Measurements from ENCODE around the gene SLC17A7.

The SLC17A7 gene

GRCh38 chr19:49427855-49428546, 13.3 kb downstream of the SLC17A7 start:
- no peak for DNase-seq (ENCODE audit: low read depth)

GRCh38 chr19:49427339-49427738, 14.0 kb downstream of the SLC17A7 start:
- DNase-seq (ENCODE audit: low read depth): no peak

- no peak for DNase-seq (ENCODE audit: low read depth)
These were observed 15.3 kb downstream of the SLC17A7 start for GRCh38 chr19:49425922-49426592.

- no peak for DNase-seq (ENCODE audit: low read depth)
These were observed 16.1 kb downstream of the SLC17A7 start, which contains the start of gene GFY for GRCh38 chr19:49425178-49425577. Gene GFY (plus strand): TSS chr19:49425388. CDS start chr19:49426431, 1,043 bp downstream.

GRCh38 chr19:49423985-49424303, 17.4 kb downstream of the SLC17A7 start:
- DNase-seq (ENCODE audit: low read depth): no peak

GRCh38 chr19:49423071-49423984, 18.0 kb downstream of the SLC17A7 start, which contains the start of gene PTH2:
Gene PTH2 (minus strand): TSS chr19:49423441. CDS start chr19:49423339, 102 bp downstream.
- DNase-seq (ENCODE audit: low read depth): no peak

GRCh38 chr19:49422407-49423070, 18.8 kb downstream of the SLC17A7 start:
- DNase-seq (ENCODE audit: low read depth): no peak

GRCh38 chr19:49421878-49422202, 19.5 kb downstream of the SLC17A7 start:
- DNase-seq (ENCODE audit: low read depth): no peak

GRCh38 chr19:49421039-49421877, 20.1 kb downstream of the SLC17A7 start:
- DNase-seq (ENCODE audit: low read depth): no peak

GRCh38 chr19:49420227-49420626, 21.1 kb downstream of the SLC17A7 start:
- no peak for DNase-seq (ENCODE audit: low read depth)

GRCh38 chr19:49419173-49419572, 22.2 kb downstream of the SLC17A7 start:
- DNase-seq (ENCODE audit: low read depth): no peak

GRCh38 chr19:49418511-49418910, 22.8 kb downstream of the SLC17A7 start:
- no peak for DNase-seq (ENCODE audit: low read depth)

- no peak for DNase-seq (ENCODE audit: low read depth)
These were observed 24.2 kb downstream of the SLC17A7 start for GRCh38 chr19:49417088-49417487.

- no peak for DNase-seq (ENCODE audit: low read depth)
These were observed 25.5 kb downstream of the SLC17A7 start for GRCh38 chr19:49415810-49416200.

- DNase-seq (ENCODE audit: low read depth): no peak
These were observed 26.1 kb downstream of the SLC17A7 start for GRCh38 chr19:49415102-49415809.

- no peak for DNase-seq (ENCODE audit: low read depth)
These were observed 27.1 kb downstream of the SLC17A7 start for GRCh38 chr19:49414256-49414655.

- no peak for DNase-seq (ENCODE audit: low read depth)
These were observed 28.0 kb downstream of the SLC17A7 start for GRCh38 chr19:49413348-49413747.

- no peak for DNase-seq (ENCODE audit: low read depth)
These were observed 29.5 kb downstream of the SLC17A7 start for GRCh38 chr19:49411681-49412326.

- no peak for DNase-seq (ENCODE audit: low read depth)
These were observed 31.8 kb downstream of the SLC17A7 start for GRCh38 chr19:49409441-49410029.

All from stimulated activated CD8-positive, alpha-beta memory T cell treated with anti-CD3 and anti-CD28 coated beads, Interleukin-15, amount 100 ng/mL, for 1 hour (primary cell).